CD4-positive, alpha-beta T cell treated with Interleukin-4 for 1 hour (primary cell): ENCODE measurements around the gene COBLL1.

Experiments used
- DNase-seq, 2 donors: peaks; one replicate each; pipeline ENCODE4 v3.0.0-alpha.2; 2020 to 2022

The COBLL1 gene

GRCh38 chr2:164755952-164756351 is 85.7 kb downstream of the COBLL1 start:
- DNase-seq = no peak

DNA sequence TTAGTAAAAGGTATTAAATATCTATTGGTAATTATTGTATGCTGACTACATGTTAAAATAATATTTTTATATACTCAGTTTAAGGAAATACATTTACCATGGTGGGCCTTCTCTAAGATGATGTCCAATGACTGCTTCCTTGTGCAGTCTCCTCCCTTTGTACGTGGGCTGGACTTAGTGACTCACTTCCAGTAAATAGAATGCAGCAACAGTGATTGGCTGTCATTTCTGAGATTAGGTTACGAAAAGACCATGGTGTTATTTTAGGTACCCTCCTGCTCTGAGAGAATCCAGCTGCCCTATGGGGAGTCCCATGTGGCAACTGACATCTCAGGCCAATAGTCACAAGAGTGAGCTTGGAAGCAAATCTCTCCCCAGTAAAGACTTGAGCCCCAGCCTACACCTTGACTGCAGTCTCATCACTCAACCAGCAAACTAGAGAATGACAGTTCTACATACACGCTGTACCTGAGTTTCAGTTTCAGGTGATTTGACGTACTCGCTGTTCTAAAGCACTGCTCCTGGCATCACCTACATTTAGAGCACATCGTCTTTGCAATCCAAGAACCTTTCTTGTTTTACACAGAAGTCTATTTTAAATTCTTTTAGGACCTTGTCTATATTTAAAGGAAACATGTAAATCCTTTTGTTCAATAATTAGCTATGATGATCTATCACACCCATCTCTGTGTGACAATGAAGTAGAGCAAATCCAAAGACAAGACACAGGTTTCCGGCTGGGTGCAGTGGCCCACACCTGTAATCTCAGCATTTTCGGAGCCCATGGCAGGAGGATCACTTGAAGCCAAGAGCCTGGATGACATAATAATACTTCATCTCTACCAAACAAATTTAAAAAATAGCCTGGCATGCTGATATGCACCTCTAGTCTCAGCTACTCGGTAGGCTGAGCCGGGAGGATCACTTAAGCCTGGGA is 87.2 kb downstream of the COBLL1 start:
- peak in 1 of 2 donors; percentile 23 for DNase-seq

DNA sequence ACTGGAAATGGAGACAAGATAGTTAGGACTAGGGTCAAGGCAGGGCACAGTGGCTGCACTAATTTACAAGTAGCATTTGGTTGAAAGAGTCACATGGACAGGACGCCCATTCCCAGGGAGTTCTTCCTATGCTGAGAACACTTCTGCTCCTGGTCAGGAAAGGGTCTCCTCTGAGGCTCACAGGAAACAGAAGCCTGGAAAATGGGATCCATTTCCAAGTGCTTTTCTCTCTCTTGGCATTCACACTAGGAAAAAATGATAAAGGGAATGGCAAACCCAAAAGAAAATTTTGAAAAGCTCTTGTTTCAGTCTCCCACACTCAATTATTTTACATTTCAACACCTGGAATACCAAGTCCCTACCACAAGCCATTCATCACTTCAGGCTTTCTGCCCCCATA is 88.7 kb downstream of the COBLL1 start:
- DNase-seq = no peak

GRCh38 chr2:164747783-164748433 is 93.7 kb downstream of the COBLL1 start:
- no peak for DNase-seq

DNA sequence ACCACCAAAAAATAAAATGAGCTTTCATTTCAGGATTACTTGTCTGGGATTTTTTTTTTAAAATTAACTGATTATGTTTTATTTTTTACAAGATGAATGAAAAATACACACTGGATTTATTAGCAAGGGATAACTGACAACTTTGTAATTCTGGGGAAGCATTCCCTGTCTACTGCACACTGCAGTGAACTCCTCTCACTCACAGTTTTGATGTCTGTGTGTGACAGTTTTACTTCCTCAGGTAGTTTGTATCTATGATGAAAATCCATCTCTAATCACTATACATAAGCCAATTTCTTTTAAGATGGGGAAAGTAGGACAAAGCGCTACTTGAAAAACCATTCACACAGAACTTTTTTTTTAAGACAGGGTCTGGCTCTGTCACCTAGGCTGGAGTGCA is 94.5 kb downstream of the COBLL1 start:
- DNase-seq = no peak

DNA sequence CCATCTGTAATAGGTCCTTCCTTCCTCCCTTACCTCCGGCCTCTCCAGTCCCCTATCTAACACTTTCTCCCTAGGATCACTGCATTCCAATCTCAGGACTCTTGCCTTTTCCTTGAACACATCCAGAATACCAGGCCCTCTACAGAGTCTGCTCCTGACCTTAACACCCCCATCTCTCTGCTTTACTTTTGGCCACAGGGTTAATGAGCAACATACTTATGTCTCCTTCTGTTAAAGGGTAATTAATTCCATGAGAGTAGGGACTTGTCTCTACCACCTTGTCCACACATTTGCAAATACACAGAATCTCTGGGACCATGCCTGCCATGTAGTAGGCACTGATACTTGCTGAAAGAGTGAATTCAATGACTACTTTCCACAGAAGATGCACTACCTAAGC is 94.9 kb downstream of the COBLL1 start:
- no peak for DNase-seq

DNA sequence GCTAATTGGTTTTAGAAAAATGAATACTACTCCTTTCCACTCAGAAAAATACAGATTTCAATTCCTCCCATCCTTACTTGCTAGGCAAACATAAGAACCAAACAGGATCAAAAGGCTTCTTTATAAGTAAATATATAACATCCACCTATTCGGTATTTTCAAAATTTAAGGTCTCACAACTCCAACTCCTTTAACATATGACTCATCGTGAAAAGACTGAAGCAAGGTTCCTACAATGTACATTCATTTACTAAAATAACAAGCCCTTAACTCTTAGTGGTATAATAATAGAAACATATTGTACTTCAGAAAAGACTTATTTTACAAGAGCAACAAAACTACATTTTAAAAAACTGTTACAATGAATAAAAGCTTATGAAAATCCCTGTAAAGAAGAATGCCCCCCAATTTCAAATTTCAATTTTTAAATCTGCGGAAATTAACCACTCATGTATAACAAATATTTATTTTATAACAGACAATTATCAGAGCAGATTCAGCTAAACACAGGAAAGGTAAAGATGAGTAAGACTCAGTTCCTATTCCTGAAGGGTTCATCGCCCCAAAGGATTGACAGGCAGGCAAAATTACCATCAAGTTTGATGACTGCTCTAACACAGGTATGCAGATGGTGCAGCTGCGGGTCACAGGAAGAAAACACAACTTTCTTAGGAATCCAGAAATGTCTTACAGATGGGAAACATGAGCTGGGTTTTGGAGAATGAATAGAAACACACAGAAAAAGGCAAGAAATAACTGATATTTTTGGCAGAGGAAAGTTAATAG is 96.4 kb downstream of the COBLL1 start:
- no peak for DNase-seq

- no peak for DNase-seq
These were observed 98.8 kb downstream of the COBLL1 start for GRCh38 chr2:164742738-164743317.

DNA sequence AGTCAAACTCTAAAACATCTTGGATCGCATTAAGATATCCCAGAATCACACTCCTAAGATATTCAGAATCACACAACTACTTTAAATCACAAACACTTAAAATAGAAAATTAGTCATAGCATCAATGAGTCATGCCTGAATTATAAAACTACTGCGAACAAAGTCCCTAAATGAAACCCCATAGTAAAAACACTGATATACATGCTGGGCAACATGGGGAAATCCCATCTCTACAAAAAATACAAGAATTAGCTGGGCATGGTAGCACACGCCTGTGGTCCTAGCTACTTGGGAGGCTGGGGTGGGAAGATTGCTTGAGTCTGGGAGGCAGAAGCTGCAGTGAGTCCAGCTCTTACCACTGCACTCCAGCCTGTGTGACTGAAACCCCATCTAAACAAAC is 101.7 kb downstream of the COBLL1 start:
- no peak for DNase-seq

DNA sequence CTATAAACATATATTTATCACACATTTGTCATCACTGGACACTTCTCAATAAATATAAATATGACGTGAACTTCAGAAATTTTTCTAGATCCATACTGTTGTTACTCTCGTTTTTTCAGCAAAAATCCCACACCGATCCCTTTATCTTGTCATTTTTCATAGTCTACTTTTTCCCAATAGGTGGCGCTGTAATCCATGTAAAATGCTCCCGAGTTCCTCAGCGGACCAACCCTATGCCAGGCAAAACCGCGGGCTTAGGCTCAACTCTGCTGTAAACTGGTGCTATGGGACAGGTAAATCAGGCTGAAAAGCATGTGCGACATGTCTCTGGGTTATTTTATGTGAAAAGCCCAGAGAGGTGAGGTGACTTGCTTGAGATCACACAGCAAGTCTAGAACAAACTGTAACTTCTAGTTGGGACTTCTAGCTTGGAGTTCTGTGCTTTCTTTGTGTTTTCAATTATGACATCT is 104.0 kb downstream of the COBLL1 start:
- DNase-seq = peak; percentile 2 to 53

DNA sequence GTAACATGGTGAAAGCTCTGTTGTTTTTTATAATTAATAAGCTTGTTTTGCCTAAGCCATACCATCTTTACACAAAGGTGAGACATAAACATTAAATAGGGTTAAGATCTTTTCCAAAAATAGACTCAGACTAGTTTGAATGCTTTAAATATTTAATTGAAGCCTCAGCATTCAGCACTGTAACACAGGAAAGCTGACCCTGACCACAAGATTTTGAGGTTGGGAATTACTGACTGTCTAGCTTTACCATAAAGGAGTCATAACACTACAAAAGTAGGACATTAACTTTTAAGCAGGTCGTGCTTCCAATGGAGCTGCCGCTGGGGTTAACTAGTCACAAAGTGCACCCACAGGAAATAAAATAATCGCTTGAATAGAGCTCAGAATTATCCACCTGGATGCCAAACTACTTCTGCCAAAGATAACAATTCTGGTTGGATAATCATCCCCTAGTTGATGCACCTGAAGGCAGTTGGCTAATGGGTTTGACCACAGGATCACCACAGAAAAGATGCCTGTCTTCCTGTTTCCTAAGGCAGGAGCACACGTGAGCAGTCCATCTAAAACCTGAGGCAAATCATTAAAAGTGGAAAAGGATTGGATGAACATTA is 106.2 kb downstream of the COBLL1 start:
- DNase-seq = no peak

DNA sequence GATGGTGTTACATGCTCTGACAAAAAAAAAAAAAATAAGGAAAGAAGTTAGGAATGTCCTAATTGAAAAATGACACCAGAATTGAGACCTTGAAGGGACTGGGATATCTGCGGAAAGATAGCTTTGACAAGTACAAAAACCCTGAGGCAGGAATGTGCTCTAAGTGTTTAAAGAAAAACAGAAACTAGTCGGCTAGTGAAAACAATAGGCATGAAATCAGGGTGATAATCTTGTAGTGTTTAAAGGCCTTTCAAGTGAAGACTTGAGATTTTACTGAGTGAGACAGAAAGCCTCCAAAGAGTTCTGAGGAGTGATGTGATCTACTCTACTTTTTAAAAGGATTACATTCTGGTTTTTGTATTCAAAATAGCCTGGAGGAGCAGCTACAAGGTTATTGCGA is 107.4 kb downstream of the COBLL1 start:
- no peak for DNase-seq

GRCh38 chr2:164725542-164725941 is 116.1 kb downstream of the COBLL1 start:
- no peak for DNase-seq

DNA sequence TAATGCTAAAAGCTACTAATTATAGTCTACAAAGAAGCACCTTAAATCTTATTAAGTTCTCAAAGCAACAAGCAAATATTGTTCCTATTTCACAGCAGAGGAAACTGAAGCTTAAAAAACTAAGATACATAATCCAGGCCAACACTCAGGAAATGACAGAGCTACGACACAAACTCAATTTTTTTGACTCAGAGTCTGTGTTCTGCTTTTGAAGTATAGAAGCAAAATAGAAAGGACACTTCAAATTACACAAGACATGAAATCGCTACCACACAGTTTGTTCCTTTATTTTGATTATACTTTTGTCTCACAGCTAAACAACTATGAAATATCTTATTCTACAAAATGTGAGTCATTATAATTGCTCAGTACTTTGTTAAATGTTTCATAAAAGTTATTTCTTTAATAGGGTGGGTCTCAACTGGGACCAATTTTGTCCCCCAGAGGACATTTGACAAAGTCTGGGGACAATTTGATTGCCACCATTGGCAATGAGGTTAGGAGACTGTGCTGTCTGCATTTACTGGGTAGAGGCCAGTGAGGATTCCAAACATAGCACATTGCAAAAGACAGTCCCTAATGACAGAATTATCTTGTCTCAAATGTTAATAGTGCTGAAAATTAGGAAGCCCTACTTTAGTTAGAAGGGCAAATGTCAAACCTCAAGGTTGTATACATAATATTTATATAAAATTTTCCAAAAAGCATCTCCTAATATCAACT is 118.8 kb downstream of the COBLL1 start:
- peak in 1 of 2 donors; percentile 3 for DNase-seq

DNA sequence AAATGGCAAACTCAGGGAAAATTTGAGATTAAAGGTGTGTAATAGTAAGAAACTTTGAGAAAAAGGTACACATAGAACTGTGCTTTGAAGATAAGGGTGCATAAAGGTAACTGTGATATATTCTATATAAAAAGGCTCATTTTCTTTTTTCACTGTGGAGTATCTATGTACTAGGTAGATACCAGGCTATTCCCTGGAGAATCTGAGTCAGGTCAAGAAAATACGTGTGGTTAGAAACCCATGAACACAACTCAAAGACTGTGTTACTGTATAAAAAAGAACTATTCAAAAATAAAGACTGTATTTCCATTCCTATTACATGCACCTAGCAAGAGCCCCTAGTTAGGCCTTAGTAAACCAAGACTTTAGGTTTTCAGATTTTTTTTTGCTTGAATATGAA is 120.2 kb downstream of the COBLL1 start:
- no peak for DNase-seq

DNA sequence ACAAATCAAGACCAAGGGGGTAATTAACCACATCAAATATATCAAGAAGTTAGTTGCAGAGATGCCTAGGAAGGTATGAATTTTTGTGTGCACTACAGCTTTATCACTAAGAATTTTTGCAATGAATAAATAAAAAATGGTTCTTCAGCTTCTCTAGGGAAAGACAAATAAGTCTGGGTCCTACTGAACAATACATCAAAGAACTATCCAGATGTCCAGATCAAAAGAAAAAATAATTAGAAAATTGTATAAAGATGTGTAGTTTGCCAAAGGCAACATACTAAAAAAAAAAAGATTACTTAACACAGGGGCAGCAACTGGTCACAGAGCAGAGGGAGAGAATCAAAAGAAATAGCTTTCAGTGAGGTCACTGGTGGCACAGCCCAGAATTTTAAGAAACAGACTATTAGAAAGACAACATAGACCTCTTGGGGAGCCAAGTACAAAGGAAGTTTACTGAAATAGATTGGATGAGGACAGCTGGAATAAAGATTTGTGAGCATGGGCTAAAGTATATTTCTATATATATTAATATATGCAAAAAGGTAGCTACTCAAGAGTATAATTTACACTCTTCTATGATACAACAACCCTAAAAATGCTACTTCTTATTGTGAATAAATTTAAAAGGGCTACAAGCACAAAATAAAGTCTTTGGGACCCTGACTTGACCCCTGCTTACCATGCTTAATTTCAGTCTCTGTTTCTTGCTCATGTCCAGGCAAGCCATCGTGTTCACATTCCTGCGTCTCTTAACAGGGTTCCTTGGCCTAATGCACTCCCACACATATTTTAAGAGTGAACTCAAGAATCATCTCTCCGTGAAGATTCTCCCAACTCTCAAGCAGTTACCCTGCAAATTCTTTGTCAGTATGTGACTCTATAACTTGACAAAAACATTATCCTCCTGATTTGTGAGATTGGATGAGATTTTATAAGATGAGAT is 121.4 kb downstream of the COBLL1 start:
- DNase-seq = no peak

GRCh38 chr2:164717000-164717803 is 124.4 kb downstream of the COBLL1 start:
- no peak for DNase-seq

- DNase-seq = no peak
These were observed 127.2 kb downstream of the COBLL1 start for GRCh38 chr2:164714471-164714870.

DNA sequence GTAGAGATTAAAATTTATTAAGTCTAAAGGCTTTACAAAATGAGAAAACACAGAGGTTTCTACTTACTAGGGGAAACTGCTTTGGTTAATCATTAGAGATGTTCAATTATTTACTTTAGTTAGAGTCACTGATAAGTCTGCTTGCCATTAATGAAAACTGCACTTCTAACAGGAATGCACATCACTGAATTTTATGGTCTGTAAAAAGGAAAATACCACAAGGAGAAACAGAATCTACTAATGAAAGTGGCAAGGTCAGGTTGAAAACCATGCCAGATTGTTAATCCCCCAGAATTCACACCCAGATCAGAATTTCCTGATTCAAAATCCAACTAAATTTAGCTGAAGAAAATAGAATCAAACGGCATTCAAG is 129.9 kb downstream of the COBLL1 start:
- no peak for DNase-seq
